Right lobe of liver (tissue), 6 donors: Measurements from ENCODE around the gene CIP2A. TPM values are rescaled to one million over a fixed set of nuclear protein-coding genes. Genes with fewer than 3 reads are reported as not detected.

ENCODE experiments used
- ATAC-seq, 4 donors: fragments of 200-7000 bp; cut with Tn5 transposase; one replicate each; pipeline ENCODE4 v1.9.1; 2020; ENCODE audit warnings: mild to moderate bottlenecking in 4 of 4, moderate library complexity in 4 of 4
- DNase-seq, 3 donors: peaks; one replicate each; pipeline ENCODE4 v3.0.0-alpha.2; 2020
- H3K27ac ChIP-seq, 3 donors: fragments of 200-600 bp; one replicate each; pipeline ENCODE4 v1.8.0; 2022
- H3K27me3 ChIP-seq, 2 donors: fragments of 200-600 bp; one replicate each; pipeline ENCODE4 v1.8.0; 2022
- H3K36me3 ChIP-seq, 4 donors: fragments of 200-600 bp; sonication (generic) in 1 of 4; one replicate each; pipeline versions ENCODE4 v1.5.1 to v1.8.0; 2017 to 2022; ENCODE audit warnings: control low read depth in 1 of 4
- H3K4me1 ChIP-seq, 4 donors: fragments of 200-600 bp; sonication (generic) in 1 of 4; one replicate each; pipeline versions ENCODE4 v1.5.1 to v1.8.0; 2017 to 2022; ENCODE audit warnings: control low read depth in 1 of 4
- H3K4me3 ChIP-seq, 3 donors: fragments of 200-600 bp; one replicate each; pipeline ENCODE4 v1.8.0; 2022
- H3K9me3 ChIP-seq, 4 donors: fragments of 200-600 bp; sonication (generic) in 1 of 4; one replicate each; pipeline versions ENCODE4 v1.5.1 to v1.8.0; 2017 to 2022; ENCODE audit warnings: control low read depth in 1 of 4
- POLR2A ChIP-seq: fragments of 450-650 bp; IDR thresholded peaks from one replicate; pipeline ENCODE4 v1.6.1; 2017; ENCODE audit warnings: antibody characterized with exemption, mild to moderate bottlenecking
- WGBS: methylation state at CpG from one replicate; pipeline ENCODE4 v1.1.6; 2018; ENCODE audit warnings: low coverage, low lambda C conversion rate; ENCODE audit not compliant: insufficient coverage; ENCODE audit errors: missing lambda C conversion rate; 5-methylcytosine and 5-hydroxymethylcytosine counted together
- intact Hi-C, 2 donors: fragments of 100-400 bp; cut with DNase I; formaldehyde crosslinking; loops; one replicate each; pipeline versions ENCODE4 v1.11.2 to v1.14.1; 2022
- total RNA-seq, 6 experiments: library from RNA; depleted of rRNA in 2 of 6; stranded (reverse); fragments of >200 nt in 2 of 6; fragmentation: NEBNext Ultra II Directional in 3 of 6; extraction: Animal tissue kit (Norgen Biotek cat#: 25700) in 3 of 6; gene quantifications; one replicate each; pipeline versions ENCODE4 v1.1.0 to v1.2.4, GENCODE V29; 2016 to 2023
- TF ChIP-seq, protein P1 (sequence below), 4 donors: fragments of 200-600 bp in 3 of 4; fragments of 450-650 bp in 1 of 4; IDR thresholded peaks; one replicate each; pipeline versions ENCODE4 v1.5.1 to v1.8.0; 2016 to 2022; ENCODE audit warnings: antibody characterized with exemption in 4 of 4, mild to moderate bottlenecking in 2 of 4
- donor health status: DM: no; HTN: yes; CAD: no.
- donor health status: DM: no; HTN: no; CAD: no.
- donor health status: DM: no; HTN: no; CAD: no.
- donor health status: DM: no; HTN: yes; CAD: no.
- donor health status: DM: no; HTN: yes; CAD: no.

Gene CIP2A
- total RNA-seq, 6 experiments from 2014 or later: 0.44 to 3.2 (median 1.3) TPM

- DNase-seq (no peak), ATAC-seq (no peak)
- intact Hi-C loops: no loop called here
- no peak for TF ChIP-seq POLR2A
- TF ChIP-seq, protein P1, sequence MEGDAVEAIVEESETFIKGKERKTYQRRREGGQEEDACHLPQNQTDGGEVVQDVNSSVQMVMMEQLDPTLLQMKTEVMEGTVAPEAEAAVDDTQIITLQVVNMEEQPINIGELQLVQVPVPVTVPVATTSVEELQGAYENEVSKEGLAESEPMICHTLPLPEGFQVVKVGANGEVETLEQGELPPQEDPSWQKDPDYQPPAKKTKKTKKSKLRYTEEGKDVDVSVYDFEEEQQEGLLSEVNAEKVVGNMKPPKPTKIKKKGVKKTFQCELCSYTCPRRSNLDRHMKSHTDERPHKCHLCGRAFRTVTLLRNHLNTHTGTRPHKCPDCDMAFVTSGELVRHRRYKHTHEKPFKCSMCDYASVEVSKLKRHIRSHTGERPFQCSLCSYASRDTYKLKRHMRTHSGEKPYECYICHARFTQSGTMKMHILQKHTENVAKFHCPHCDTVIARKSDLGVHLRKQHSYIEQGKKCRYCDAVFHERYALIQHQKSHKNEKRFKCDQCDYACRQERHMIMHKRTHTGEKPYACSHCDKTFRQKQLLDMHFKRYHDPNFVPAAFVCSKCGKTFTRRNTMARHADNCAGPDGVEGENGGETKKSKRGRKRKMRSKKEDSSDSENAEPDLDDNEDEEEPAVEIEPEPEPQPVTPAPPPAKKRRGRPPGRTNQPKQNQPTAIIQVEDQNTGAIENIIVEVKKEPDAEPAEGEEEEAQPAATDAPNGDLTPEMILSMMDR (IDR thresholded peaks at IDR 0.05): no peak
- Histone ChIP-seq H3K36me3 (no peaks in the 10 kb centered on the region), H3K4me1 (no peaks in the 10 kb centered on the region), H3K4me3 (no peak overlapping the region), H3K9me3 (no peaks in the 10 kb centered on the region), H3K27me3 (no peaks in the 10 kb centered on the region), H3K27ac (no peak overlapping the region)
- WGBS: 31% methylated on average over 2 of the region's 2 CpGs
Measured at GRCh38 chr3:108524537-108524936, 64.7 kb downstream of the CIP2A start.

DNA sequence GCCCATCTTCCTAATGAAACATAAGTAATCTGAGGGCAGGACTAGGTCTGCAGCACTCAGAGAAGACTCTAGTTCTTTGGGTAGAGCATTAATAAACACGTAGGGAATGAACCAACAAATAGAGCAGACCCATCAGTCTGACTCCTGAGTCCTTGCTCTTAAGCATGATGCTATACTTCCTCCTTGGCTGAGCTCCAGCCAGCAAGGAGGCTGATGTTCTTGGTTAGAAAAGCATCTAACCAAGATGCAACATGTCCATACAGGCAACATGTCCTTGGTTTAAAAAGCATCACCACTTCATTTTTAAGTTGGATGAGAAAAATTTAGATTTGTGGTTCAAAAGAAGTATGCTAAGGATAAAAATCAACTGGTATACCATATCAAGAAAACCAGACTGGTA, 70.3 kb downstream of the CIP2A start:
- Histone ChIP-seq H3K9me3 (no peaks in the 10 kb centered on the region), H3K27me3 (no peaks in the 10 kb centered on the region), H3K36me3 (no peaks in the 10 kb centered on the region), H3K27ac (no peak overlapping the region), H3K4me3 (no peak overlapping the region), H3K4me1 (no peaks in the 10 kb centered on the region)
- 50% methylated on average over 1 of the region's 1 CpG for WGBS
- intact Hi-C loops: no loop called here
- TF ChIP-seq POLR2A: no peak
- TF ChIP-seq, protein P1 (IDR thresholded peaks at IDR 0.05): no peak
- ATAC-seq (no peak), DNase-seq (no peak)

- DNase-seq (no peak), ATAC-seq (no peak)
- Histone ChIP-seq H3K9me3 (no peaks in the 10 kb centered on the region), H3K27ac (no peak overlapping the region), H3K4me1 (no peaks in the 10 kb centered on the region), H3K36me3 (no peaks in the 10 kb centered on the region), H3K27me3 (no peaks in the 10 kb centered on the region), H3K4me3 (no peak overlapping the region)
- 61% methylated on average over 2 of the region's 2 CpGs for WGBS
- TF ChIP-seq, protein P1 (IDR thresholded peaks at IDR 0.05): no peak
- no peak for TF ChIP-seq POLR2A
- intact Hi-C loops: no loop called here
Measured at GRCh38 chr3:108516881-108517280, 72.4 kb downstream of the CIP2A start.

- TF ChIP-seq, protein P1 (IDR thresholded peaks at IDR 0.05): no peak
- no peak for TF ChIP-seq POLR2A
- H3K4me1 ChIP-seq: no peaks in the 10 kb centered on the region
- no peaks in the 10 kb centered on the region for H3K27me3 ChIP-seq
- no peaks in the 10 kb centered on the region for H3K36me3 ChIP-seq
- no peak overlapping the region for H3K27ac ChIP-seq
- ATAC-seq (no peak), DNase-seq (no peak)
- intact Hi-C loops: no loop called here
- WGBS: 46% methylated on average over 3 of the region's 3 CpGs
- no peaks in the 10 kb centered on the region for H3K9me3 ChIP-seq
- H3K4me3 ChIP-seq: no peak overlapping the region
Measured at GRCh38 chr3:108513961-108514360, 75.3 kb downstream of the CIP2A start.

- intact Hi-C loops: no loop called here
- Histone ChIP-seq H3K27ac (no peak overlapping the region), H3K4me3 (no peak overlapping the region), H3K9me3 (no peaks in the 10 kb centered on the region), H3K4me1 (no peaks in the 10 kb centered on the region), H3K36me3 (no peaks in the 10 kb centered on the region), H3K27me3 (no peaks in the 10 kb centered on the region)
- TF ChIP-seq, protein P1 (IDR thresholded peaks at IDR 0.05): no peak
- no peak for TF ChIP-seq POLR2A
- WGBS: 47% methylated on average over 2 of the region's 2 CpGs
- ATAC-seq (no peak), DNase-seq (no peak)
Measured at GRCh38 chr3:108512671-108513070, 76.6 kb downstream of the CIP2A start.
